ENCODE data around the gene RAET1E.
A peak's percentile ranks its signal among the peaks of the same experiment; 100 is the strongest.
"Not testable (repeated sequence)": the region's sequence is repeated elsewhere in the genome, so short reads cannot be mapped to it uniquely, and the experiment has no call there.

The RAET1E gene

GRCh38 chr6:149888093-149888492 is 9.8 kb downstream of the RAET1E start:
- DNase-seq, result no peak

DNA sequence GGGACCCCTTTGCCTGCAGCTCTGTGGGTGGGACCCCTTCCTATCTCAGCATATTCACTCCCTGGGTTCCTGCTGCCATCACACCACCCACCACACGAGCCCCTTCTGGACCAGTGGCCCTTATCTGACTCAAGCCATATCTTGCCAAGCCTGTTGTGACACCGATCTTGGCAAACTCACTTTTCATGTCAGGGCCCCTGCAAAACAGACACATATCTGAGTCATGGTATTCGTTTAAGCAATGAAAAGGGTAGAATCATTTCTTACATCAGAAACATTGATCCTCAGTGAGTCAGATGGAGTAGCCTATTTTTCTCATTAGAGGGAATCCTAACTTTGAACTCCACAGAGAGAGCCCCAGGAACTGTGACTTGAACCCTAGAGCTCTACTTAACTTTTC is 10.6 kb downstream of the RAET1E start:
- DNase-seq, result no peak

DNA sequence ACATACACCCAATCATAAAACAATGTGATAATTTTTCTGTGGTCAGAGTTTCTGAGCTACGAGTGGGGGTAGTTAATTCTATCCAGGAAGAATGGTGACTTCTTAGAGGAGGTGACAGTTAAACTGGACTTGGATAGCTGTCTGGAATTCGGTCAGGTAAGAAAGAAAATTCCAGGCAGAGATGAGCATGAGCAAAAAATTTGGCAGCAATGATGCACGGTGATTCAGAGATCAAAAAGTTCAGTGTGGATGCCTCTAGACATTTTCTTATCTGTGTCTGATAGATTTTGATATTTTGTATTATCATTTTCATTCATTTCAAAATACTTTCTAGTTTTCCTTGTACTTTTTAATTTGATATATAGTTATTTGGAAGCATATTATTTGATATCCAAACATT is 12.0 kb downstream of the RAET1E start:
- DNase-seq, result no peak

DNA sequence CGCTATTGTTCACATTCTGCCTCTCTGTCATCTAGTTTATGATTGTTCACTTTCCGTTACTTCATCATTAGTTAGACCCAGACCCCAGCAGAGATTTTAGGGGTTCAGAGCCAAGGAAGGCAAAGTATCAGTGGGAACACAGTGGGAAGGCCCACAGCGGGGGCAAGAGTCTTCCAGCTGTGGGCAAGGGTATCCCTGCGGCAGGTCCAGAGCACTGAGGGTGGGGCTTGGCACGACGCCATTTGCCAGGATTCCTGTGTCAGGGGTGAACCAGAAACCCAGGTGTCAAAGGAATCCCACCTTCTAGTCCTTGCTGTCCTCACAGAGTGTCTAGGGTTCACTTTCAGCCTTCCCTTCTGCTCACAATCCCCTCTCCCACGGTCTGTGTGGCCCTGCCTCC is 13.3 kb downstream of the RAET1E start:
- DNase-seq, result no peak

DNA sequence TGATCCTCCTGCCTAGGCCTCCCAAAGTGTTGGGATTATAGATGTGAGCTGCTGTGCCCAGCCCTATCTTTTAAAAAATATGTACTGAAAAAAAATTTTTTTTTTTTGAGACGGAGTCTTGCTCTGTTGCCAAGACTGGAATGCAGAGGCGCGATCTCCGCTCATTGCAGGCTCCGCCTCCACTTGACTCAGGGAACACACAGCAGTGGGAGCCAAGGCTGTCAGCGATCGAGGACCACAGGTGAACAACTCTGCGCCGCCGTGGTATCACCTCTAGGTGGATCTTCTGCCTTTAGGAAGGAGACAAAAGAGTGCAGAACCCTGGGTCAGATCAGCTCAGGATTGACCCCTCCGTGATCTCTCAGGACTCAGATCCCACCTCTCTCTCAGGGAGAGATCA is 13.7 kb downstream of the RAET1E start:
- DNase-seq, result no peak

- no peak for DNase-seq
Measured at GRCh38 chr6:149881860-149882259, 16.1 kb downstream of the RAET1E start.

DNA sequence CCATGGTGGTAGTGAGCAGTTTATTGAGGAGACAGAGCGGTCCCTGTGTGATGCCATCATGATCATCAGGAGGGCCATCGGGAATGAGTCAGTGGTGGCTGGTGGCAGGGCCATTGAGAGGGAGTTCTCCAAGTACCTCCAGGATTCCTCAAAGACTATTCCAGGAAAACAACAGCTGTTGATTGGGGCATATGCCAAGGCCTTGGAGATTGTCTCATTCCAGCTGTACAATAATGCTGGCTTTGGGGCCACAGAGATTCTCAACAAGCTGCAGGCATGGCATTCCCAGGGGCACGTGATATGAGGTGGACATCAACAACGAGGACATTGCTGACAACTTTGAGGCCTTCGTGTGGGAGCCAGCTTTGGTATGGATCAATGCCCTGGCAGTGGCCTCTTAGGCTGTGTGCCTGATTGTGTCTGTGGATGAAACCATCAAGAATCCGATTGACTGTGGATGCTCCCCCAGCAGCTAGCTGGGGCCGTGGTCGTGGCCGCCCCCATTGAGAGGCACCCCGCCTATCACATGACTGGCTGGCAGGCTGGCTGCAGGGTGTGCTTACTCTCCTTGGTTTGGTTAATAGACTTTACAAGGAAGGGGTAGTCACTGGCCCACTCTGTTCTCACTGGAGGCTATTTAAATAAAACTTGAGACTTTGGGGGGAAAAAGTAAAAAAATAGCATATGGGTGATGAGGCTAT is 16.7 kb downstream of the RAET1E start:
- DNase-seq, result no peak

GRCh38 chr6:149877659-149878058 is 20.3 kb downstream of the RAET1E start:
- DNase-seq, result no peak

GRCh38 chr6:149876241-149876933 is 21.5 kb downstream of the RAET1E start:
- DNase-seq, result no peak

GRCh38 chr6:149872233-149872632 is 25.7 kb downstream of the RAET1E start:
- no peak for DNase-seq

DNA sequence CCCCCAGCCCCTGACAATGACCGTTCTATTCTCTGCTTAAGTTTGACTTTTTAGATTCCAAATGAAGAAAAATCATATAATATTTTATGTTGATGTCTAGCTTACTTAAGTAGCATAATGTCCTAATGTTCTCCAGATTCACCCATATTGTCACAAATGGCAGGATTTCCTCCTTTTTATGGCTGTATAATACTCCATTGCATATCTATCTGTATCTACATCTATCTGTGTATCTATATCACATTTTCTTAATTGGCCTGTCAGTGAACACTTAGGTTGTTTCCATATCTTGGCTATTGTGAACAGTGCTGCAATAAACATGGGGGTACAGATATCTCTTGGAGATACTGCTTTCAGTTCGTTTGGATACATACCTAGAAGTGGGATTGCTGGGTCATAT is 26.7 kb downstream of the RAET1E start:
- DNase-seq, result no peak

- DNase-seq, result no peak
Measured at GRCh38 chr6:149869275-149869892, 28.5 kb downstream of the RAET1E start.

DNA sequence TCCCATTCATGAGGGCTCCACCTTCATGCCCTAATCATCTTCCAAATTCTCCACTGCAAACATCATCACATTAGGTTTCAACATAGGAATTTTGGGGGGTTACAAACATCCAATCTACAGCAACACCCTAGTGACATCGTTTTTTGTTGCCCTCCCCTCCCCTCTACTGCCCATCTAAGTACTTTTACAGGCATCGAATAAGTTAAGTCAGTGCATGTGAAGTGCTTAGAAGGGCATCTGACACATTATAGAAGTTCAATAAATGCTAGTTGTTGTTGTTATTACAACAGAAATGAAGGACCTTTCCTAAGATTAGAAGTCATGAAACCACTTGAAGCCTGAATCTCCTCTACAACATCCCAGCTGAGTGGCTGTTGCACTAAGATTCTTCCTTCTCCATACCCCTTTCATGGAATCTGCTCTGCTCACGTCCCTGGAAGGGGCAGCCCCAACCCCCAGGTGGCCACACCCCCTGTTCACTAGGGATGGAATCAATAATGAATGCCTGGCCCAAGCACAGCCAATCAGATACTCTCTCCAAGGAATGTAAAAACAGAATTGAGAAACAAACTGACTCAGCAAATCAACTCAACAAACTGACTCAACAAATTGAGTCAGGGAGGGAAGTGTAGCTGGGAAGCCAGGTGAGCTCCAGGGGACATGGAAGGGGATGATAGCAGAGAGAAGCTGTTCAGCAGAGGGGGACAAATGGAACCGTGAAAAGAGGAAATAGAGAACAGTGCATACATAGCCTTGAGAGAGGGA is 29.9 kb downstream of the RAET1E start:
- DNase-seq, result no peak

- no peak for DNase-seq
Measured at GRCh38 chr6:149864578-149865535, 33.1 kb downstream of the RAET1E start.

GRCh38 chr6:149863698-149864577 is 34.0 kb downstream of the RAET1E start, which contains the start of gene LRP11:
LRP11 (minus strand) TSS chr6:149864359; CDS start chr6:149864020, 339 bp downstream.
- DNase-seq, result peak; percentile 77

DNA sequence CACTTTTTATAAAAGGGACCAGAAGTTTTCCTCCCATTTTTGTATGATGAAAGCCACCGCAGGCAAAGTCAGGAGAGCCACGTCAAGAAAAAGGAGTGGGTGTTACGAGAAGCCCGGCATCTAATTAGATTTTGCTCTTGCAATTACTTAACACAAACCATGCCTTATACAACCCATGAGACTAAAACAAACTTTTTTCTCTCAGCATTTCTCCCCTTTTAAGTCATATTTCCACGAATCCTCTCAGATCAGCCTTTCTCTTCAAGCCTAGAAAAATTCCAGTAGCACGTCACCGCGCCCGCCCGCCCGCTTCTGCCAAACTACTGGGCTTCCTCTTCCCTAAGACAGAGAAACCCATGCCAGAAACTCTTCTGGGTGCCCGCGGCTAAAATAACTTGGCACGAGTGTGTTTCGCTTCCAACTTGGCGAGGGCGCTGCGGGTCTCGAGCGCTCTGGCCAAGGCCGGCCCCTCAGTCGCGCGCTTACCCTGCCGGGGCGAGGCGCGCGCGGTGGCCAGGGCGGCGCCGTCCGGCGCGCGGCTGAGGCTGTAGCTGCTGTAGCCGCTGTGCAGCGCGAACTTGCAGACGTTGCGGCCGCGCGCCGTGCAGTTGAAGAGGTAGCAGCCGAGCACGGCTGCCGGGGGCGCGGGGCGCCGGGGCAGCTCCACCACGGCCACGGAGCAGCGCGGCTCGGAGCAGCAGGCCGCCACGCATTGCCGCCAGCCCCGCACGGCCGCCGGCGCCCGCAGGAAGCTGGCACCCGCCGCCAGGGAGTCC is 34.8 kb downstream of the RAET1E start:
- DNase-seq, result peak; percentile 19

- not testable (repeated sequence) for DNase-seq
Measured at GRCh38 chr6:149862424-149862738, 35.5 kb downstream of the RAET1E start.

GRCh38 chr6:149861603-149862423 is 36.1 kb downstream of the RAET1E start:
- no peak for DNase-seq

GRCh38 chr6:149860834-149861602 is 36.9 kb downstream of the RAET1E start:
- no peak for DNase-seq
